NCI-H1436 treated with DMSO at 0.1 percent for 48 hours (cell line): Measurements from ENCODE around the gene CCDC88A.
"Not testable (repeated sequence)": the region's sequence is repeated elsewhere in the genome, so short reads cannot be mapped to it uniquely, and the experiment has no call there.

Experiments used
- DNase-seq: peaks from one replicate; lab custom pipeline; 2025; lab: John Stamatoyannopoulos, UW

The CCDC88A gene

GRCh38 chr2:55385516-55385915, 34.1 kb downstream of the CCDC88A start:
- not testable (repeated sequence) for DNase-seq

GRCh38 chr2:55384786-55385185, 34.9 kb downstream of the CCDC88A start:
- DNase-seq: no peak

- DNase-seq: no peak
These were observed 48.3 kb downstream of the CCDC88A start for GRCh38 chr2:55371376-55371775.

- DNase-seq: no peak
These were observed 49.4 kb downstream of the CCDC88A start for GRCh38 chr2:55370208-55370607.

GRCh38 chr2:55365303-55365702, 54.4 kb downstream of the CCDC88A start:
- no peak for DNase-seq

GRCh38 chr2:55364189-55365055, 55.2 kb downstream of the CCDC88A start:
- no peak for DNase-seq

- DNase-seq: no peak
These were observed 56.0 kb downstream of the CCDC88A start for GRCh38 chr2:55363636-55364035.

GRCh38 chr2:55361465-55362189, 58.0 kb downstream of the CCDC88A start:
- no peak for DNase-seq

GRCh38 chr2:55358451-55358850, 61.2 kb downstream of the CCDC88A start:
- no peak for DNase-seq

GRCh38 chr2:55357927-55358326, 61.7 kb downstream of the CCDC88A start:
- DNase-seq: no peak

- no peak for DNase-seq
These were observed 62.5 kb downstream of the CCDC88A start for GRCh38 chr2:55357164-55357563.

GRCh38 chr2:55356136-55356535, 63.5 kb downstream of the CCDC88A start:
- not testable (repeated sequence) for DNase-seq

- no peak for DNase-seq
These were observed 64.2 kb downstream of the CCDC88A start for GRCh38 chr2:55355451-55355850.

- DNase-seq: no peak
These were observed 68.0 kb downstream of the CCDC88A start for GRCh38 chr2:55351672-55352071.

- no peak for DNase-seq
These were observed 74.6 kb downstream of the CCDC88A start for GRCh38 chr2:55345064-55345463.

GRCh38 chr2:55338268-55338667, 81.4 kb downstream of the CCDC88A start:
- no peak for DNase-seq

GRCh38 chr2:55334728-55335127, 84.9 kb downstream of the CCDC88A start:
- DNase-seq: no peak

- no peak for DNase-seq
These were observed 88.9 kb downstream of the CCDC88A start for GRCh38 chr2:55330541-55331297.

- no peak for DNase-seq
These were observed 92.0 kb downstream of the CCDC88A start for GRCh38 chr2:55327470-55328230.

GRCh38 chr2:55314985-55315384, 104.7 kb downstream of the CCDC88A start:
- no peak for DNase-seq

- DNase-seq: no peak
These were observed 108.2 kb downstream of the CCDC88A start for GRCh38 chr2:55311444-55311870.

GRCh38 chr2:55309446-55309845, 110.2 kb downstream of the CCDC88A start:
- DNase-seq: no peak
